GM19455 (cell line): ENCODE results near the gene CPPED1.

Experiments used
- ATAC-seq: cut with Tn5 transposase; IDR thresholded peaks from one replicate; pipeline ENCODE4 v1.9.1; 2021; ENCODE audit not compliant: unreplicated experiment

CPPED1 gene

DNA sequence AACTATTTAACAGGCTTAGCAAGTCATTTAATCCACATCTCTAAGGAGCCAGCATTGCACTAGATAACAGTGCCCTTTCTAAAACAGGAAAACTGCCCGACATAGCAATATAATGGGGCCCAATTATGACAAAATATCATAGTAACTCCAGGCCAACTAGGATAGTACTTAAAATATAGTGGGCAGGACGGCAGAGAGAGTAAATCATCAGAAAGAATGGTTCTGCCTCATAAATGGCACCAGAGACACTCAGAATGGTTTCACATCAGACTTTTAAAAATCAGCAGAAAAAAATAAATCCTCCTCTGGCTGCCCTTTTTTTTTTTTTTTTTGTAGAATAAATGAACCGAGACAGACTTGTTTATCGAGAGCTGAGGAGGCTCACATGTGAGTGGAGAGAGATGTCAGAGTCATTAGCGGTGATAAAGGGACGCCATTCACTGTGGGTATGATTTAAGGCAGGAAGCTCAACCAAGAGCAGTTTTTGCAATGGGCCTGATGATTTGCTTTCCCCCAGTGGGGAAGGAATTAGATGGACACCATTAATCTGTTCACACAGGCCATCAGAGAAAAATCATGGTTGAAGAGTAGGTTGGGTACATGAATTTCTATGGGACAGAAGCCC lies 62.6 kb downstream of the CPPED1 start:
- no peak for ATAC-seq

DNA sequence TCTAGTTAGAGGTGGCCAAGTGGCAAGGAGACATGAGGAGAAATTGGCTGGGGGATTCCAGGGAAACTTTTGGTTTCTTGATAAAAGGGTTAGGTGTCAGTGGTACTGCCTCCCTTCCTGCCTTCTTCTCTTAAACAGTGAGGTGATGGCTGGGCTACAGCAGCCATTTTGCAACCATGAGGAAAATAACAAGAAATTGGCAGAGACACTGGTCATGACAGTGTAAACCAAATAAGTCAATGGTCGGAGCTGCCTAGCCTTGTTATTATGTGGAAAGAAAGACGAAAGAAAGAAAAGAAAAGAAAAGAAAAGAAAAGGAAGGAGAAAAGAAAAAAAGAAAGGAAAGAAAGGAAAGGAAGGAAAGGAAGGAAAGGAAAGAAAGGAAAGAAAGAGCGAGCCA lies 63.9 kb downstream of the CPPED1 start:
- ATAC-seq, result no peak

DNA sequence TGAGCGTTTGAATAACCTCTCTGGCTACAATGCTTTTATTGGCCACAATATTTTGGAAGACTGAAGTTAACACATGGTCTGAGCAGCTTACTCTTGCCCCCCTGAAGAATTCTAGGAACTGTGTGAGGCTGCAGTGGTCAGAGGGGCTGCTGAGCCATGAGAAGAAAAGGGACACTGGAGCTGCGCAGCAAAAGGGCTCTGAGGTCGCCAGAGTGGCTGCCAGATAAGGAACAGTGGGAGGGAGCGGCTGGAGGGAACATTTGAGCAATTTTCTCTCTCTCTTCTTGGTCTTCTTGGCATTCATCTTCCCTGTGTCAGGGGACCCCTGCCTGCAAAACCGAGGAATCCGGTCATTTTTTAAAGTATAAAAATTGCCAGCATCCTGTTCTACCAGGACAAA lies 66.1 kb downstream of the CPPED1 start:
- ATAC-seq, result no peak

- ATAC-seq, result no peak
Observed at GRCh38 chr16:12735805-12736204, 67.9 kb downstream of the CPPED1 start.

- no peak for ATAC-seq
Observed at GRCh38 chr16:12732600-12732999, 71.1 kb downstream of the CPPED1 start.

DNA sequence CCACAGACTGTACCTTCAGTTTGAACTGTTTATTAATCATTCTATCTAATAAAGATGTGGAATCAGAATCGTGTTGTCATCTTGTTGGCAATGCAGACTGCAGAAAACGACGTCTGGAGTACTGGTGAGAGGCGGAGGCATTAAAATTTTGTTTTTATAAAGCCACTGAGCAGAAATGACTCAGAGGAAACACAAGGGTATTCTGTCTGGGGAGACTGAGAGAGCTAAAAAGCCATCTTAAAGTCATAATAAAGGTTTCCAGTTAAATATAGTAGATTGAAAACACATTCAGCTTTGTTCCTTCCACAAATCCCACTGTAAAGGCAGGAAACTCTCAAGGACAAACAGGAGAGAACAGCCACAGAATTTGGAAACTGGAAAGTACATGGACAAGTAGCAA lies 74.2 kb downstream of the CPPED1 start:
- no peak for ATAC-seq

DNA sequence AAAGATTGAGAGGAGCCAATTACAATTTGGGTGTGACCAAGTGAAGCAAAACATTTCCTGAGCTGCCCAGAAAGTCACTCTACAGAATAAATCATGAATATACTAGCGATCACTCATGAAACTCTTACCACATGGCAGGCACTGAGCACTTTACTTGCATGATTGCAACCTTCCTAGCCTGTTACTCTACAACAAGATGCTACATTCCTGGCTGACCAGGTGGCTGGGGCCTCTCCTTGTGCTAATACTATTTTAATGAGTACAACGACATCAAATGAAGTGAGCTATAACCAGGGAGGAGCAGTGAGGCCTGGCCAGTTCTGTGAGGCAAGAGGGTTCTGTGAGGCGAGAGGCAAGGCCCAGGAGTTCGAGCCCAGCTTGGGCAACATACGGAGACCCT lies 75.2 kb downstream of the CPPED1 start:
- ATAC-seq, result no peak

GRCh38 chr16:12724226-12724625 lies 79.5 kb downstream of the CPPED1 start:
- no peak for ATAC-seq

DNA sequence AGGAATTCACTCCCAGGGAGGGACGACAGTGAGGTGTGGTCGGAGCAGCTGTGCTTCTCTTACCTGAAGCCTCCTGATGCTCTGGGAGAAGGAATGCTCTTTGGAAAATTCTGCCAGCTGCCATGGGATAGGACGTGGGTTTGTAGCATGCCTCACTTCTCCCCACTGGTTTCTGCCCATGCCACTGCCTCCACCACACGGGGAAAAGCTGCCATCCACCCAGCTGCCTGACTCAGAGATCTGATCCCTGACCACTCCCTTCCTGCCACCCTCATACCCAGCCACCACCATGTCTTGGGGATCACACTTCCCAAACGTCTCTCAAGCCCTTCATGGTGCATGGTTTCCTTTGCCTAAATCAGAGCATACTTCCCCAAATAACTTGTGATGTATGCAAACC lies 80.0 kb downstream of the CPPED1 start:
- ATAC-seq, result no peak

- no peak for ATAC-seq
Observed at GRCh38 chr16:12721841-12722421, 81.8 kb downstream of the CPPED1 start.

- ATAC-seq, result no peak
Observed at GRCh38 chr16:12719972-12720371, 83.7 kb downstream of the CPPED1 start.

- ATAC-seq, result no peak
Observed at GRCh38 chr16:12716658-12717057, 87.0 kb downstream of the CPPED1 start.

- no peak for ATAC-seq
Observed at GRCh38 chr16:12709807-12710206, 93.9 kb downstream of the CPPED1 start.

DNA sequence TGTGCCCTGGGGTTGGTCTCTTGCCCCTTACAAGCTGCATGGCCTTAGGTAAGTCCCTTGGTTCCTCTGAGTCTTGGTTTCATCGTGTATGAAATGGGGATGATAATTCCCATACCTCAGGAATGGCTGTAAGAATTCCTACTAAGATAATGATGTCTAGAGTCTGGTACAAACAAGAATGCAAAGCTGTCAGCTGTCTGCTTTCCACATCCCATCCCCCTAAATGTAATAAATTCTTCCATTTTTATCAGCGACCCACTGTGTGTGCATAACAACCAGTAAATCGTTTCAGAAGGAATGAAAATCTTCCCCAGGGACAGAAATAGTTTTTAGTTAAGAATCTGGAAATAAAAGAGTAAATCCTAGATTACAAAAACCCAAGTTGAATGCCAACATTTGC lies 95.4 kb downstream of the CPPED1 start:
- ATAC-seq, result no peak

DNA sequence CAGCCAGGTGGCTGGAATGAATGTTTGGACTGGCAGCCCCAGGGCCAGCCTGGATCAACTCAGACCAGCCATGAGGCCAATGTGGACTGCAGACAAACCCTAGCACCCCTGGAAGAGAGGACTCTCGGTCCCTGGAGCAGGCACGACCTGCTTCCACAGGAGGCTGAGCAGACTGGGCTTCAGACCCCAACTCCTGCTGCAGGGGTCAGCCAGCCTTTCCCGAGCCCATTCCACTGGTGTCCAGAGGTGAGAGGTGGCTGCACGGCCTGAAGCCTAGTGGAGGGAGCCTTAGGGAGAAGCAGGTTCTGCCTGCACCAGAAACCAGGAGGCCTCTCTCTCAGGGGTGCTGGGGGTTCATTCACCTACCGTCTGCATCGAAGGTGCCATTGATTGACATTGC lies 97.1 kb downstream of the CPPED1 start:
- no peak for ATAC-seq

DNA sequence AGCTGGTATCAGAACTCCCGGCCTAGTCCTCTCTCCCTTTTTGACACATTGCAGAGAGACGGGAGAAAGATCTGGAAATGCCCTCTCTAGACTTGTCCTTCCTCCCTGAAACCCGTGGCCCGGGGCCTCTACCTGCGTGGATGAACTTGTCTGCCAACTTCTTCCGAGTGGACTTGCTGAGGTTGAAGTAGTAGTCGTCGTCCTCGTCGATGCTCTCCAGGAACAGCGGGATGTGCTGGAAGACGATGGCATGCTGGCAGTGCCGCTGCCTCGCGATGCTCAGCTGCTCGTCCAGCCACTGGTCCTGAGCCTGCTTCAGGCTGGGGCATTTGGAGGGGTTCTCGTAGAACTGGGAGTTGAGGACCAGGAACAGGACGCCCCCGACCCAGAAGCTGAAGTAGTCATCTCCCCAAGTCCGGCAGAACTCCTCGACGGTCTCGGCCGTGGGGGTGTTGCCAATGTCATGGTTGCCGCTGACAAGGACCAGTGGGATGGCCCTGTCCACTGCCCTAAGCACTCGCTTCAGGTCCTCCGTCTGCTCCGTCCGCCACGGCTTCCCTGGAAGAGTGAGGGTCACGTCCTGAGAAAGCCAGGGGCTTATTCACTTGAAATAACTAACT lies 99.1 kb downstream of the CPPED1 start:
- ATAC-seq, result no peak

DNA sequence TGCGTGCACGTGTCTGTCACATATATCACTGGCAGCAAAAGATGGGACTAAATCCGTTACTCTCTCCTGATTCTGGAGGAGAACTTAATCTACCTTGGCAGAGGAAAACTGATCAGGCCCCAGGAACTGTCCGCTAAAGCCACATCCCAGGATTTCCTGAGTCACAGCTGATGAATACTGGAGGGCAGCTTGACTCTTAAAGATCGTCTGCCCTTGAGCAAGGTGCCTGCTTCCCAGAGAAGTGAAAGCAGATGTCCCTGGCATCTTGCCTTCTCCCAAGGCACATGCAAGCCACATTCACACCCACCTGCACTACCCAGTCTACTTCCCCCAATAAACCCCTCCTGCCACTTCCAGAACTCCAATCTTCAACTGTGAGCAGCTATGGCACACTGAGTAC lies 99.8 kb downstream of the CPPED1 start:
- no peak for ATAC-seq

GRCh38 chr16:12700161-12700560 lies 103.5 kb downstream of the CPPED1 start:
- ATAC-seq, result no peak

DNA sequence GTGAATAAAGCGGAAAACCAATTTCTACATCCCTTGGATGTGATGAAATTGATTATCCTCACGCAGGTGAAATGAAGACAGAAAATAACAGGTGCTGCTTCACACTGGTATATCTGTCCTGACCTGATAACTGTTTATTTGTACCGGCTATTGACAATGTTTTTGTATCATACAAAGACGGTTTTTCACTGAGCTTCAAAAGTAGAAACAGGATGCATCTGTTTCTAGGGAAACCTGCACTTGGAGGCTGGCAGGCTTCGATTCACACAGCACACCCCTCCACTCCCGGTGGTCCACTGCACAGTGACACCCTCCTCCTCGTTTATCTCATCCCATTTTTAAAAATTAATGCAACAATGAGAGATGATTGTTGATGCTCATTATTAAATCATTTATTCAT lies 104.5 kb downstream of the CPPED1 start:
- ATAC-seq, result no peak

GRCh38 chr16:12697437-12697836 lies 106.2 kb downstream of the CPPED1 start:
- ATAC-seq, result no peak

DNA sequence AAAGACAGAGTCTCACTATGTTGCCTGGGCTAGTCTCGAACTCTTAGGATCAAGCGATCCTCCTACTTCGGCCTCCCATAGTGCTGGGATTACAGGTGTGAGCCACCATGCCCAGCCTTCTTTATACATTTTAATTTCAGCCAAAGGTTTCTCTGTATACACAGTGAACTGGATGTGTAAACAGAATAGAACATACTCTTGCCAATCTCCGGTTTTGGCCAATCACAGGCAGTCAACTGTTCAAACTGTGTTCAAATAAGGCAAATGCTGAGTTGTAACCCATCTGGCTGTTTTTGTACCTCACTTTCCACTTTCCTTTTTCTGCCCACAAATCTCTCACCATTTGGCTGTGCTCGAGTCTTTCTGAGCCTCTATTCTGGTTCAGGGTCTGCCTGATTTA lies 108.2 kb downstream of the CPPED1 start:
- no peak for ATAC-seq

GRCh38 chr16:12690024-12690423 lies 113.7 kb downstream of the CPPED1 start:
- no peak for ATAC-seq
